Spleen (tissue), 11 donors: ENCODE results near the gene SUMF1. TPM values are rescaled to one million over a fixed set of nuclear protein-coding genes. Genes with fewer than 3 reads are reported as not detected.

ENCODE experiments used
- DNase-seq: peaks from one replicate; pipeline ENCODE4 v3.0.0-alpha.2; 2020
- H3K27ac ChIP-seq, 8 donors: fragments of 200-600 bp; sonication (generic) in 7 of 8; 1 replicate in 4 of 8; 2 replicates in 4 of 8; pipeline versions ENCODE4 v1.5.0 to v1.8.0; 2016 to 2021; ENCODE audit warnings: inconsistent platforms in 4 of 8, mild to moderate bottlenecking in 4 of 8, moderate library complexity in 1 of 8
- H3K27me3 ChIP-seq, 7 donors: fragments of 200-600 bp; sonication (generic) in 6 of 7; replicated peaks in 1 of 7; 1 replicate in 4 of 7; 2 replicates in 3 of 7; pipeline versions ENCODE4 v1.5.0 to v1.8.0; 2016 to 2021; ENCODE audit warnings: inconsistent platforms in 3 of 7, mild to moderate bottlenecking in 1 of 7
- H3K36me3 ChIP-seq, 6 donors: fragments of 200-600 bp; sonication (generic) in 5 of 6; 1 replicate in 4 of 6; 2 replicates in 2 of 6; pipeline versions ENCODE4 v1.5.0 to v1.8.0; 2016 to 2021; ENCODE audit warnings: inconsistent platforms in 2 of 6
- H3K4me1 ChIP-seq, 6 donors: fragments of 200-600 bp; sonication (generic) in 5 of 6; 1 replicate in 3 of 6; 2 replicates in 3 of 6; pipeline versions ENCODE4 v1.5.0 to v1.8.0; 2016 to 2021; ENCODE audit warnings: inconsistent platforms in 3 of 6
- H3K4me3 ChIP-seq, 8 donors: fragments of 200-600 bp; sonication (generic) in 7 of 8; 1 replicate in 4 of 8; 2 replicates in 4 of 8; pipeline versions ENCODE4 v1.5.0 to v1.8.0; 2016 to 2021; ENCODE audit warnings: inconsistent platforms in 4 of 8, mild to moderate bottlenecking in 4 of 8, moderate library complexity in 2 of 8
- H3K9me3 ChIP-seq, 8 donors: fragments of 200-600 bp; sonication (generic) in 7 of 8; 1 replicate in 4 of 8; 2 replicates in 4 of 8; pipeline versions ENCODE4 v1.5.0 to v1.8.0; 2016 to 2021; ENCODE audit warnings: inconsistent platforms in 4 of 8
- POLR2A ChIP-seq, 3 donors: fragments of 450-650 bp; IDR thresholded peaks; one replicate each; pipeline ENCODE4 v1.5.1; 2017; ENCODE audit warnings: antibody characterized with exemption in 3 of 3, mild to moderate bottlenecking in 1 of 3
- POLR2AphosphoS5 ChIP-seq, 3 donors: sonication (generic); formaldehyde crosslinking; IDR thresholded peaks; one replicate each; pipeline ENCODE4 v1.5.1; 2017; ENCODE audit warnings: antibody characterized with exemption in 3 of 3
- WGBS, 5 donors: extraction: QIAGEN DNeasy Blood & Tissue Kit in 3 of 5; methylation state at CpG; one replicate each; pipeline versions ENCODE4 v1.1.5 to v1.1.7; 2013 to 2018; 5-methylcytosine and 5-hydroxymethylcytosine counted together
- intact Hi-C: fragments of 100-400 bp; cut with DNase I; formaldehyde crosslinking; loops from one replicate; pipeline ENCODE4 v1.15.0; 2023; ENCODE audit warnings: low total_unique reads
- polyA plus RNA-seq, 3 donors: library from polyadenylated mRNA; stranded (reverse); fragments of 200-250 nt; gene quantifications; one replicate each; pipeline ENCODE4 v1.2.1, GENCODE V29; 2013
- total RNA-seq, 7 donors: library from RNA; depleted of rRNA in 3 of 7; stranded (reverse); fragments of >200 nt in 3 of 7; fragmentation: NEBNext Ultra II Directional in 4 of 7; extraction: Animal tissue kit (Norgen Biotek cat#: 25700) in 4 of 7; gene quantifications; one replicate each; pipeline versions ENCODE4 v1.1.0 to v1.2.1, GENCODE V29; 2016 to 2021
- TF ChIP-seq, protein P1 (sequence below), 11 experiments: fragments of 200-600 bp in 7 of 11; fragments of 450-650 bp in 4 of 11; sonication (generic) in 4 of 11; IDR thresholded peaks in 8 of 11; conservative IDR thresholded peaks in 3 of 11; 1 replicate in 7 of 11; 2 replicates in 4 of 11; pipeline versions ENCODE4 v1.4.0 to v1.8.0; 2016 to 2021; ENCODE audit warnings: antibody characterized with exemption in 11 of 11, inconsistent platforms in 4 of 11, mild to moderate bottlenecking in 1 of 11
- donor health status: healthy with polysubstance abuse.
- donor health status: DM: no; HTN: no; CAD: no; lungs with moderate emphysema.
- donor health status: DM: no; HTN: no; CAD: no.
- donor health status: Bipolar disorder and iron deficiency.
- donor health status: healthy.
- donor health status: DM: no; HTN: no; CAD: no.
- donor health status: DM: yes; HTN: yes; CAD: no.

The SUMF1 gene
- total and polyA plus RNA-seq, 10 donors: 6.3 to 53.0 (median 33.9) TPM

GRCh38 chr3:4504340-4505261 lies 37.5 kb upstream of the SUMF1 start:
- peak in 1 of 3 donors; percentile 39 for TF ChIP-seq POLR2AphosphoS5 (IDR thresholded peaks at IDR 0.05)
- TF ChIP-seq, protein P1, sequence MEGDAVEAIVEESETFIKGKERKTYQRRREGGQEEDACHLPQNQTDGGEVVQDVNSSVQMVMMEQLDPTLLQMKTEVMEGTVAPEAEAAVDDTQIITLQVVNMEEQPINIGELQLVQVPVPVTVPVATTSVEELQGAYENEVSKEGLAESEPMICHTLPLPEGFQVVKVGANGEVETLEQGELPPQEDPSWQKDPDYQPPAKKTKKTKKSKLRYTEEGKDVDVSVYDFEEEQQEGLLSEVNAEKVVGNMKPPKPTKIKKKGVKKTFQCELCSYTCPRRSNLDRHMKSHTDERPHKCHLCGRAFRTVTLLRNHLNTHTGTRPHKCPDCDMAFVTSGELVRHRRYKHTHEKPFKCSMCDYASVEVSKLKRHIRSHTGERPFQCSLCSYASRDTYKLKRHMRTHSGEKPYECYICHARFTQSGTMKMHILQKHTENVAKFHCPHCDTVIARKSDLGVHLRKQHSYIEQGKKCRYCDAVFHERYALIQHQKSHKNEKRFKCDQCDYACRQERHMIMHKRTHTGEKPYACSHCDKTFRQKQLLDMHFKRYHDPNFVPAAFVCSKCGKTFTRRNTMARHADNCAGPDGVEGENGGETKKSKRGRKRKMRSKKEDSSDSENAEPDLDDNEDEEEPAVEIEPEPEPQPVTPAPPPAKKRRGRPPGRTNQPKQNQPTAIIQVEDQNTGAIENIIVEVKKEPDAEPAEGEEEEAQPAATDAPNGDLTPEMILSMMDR (IDR thresholded peaks at IDR 0.05 in 8 of 11, conservative IDR thresholded peaks at IDR 0.05 in 3 of 11): no peak
- TF ChIP-seq POLR2A (IDR thresholded peaks at IDR 0.05): no peak
- H3K4me1 ChIP-seq: peaks cover 38 to 87% (median 61%) of the 10 kb centered on the region in 6 donors
- H3K36me3 ChIP-seq: peaks cover 0 to 32% (median 4%) of the 10 kb centered on the region in 6 donors
- no peaks in the 10 kb centered on the region for H3K9me3 ChIP-seq
- intact Hi-C loops: no loop called here
- peak overlapping the region in 7 of 8 donors; percentile 1 to 59 (median 23) for H3K4me3 ChIP-seq
- peak overlapping the region; percentile 65 to 88 (median 82) for H3K27ac ChIP-seq
- H3K27me3 ChIP-seq: no peaks in the 10 kb centered on the region
- 6 to 10% (median 9%) methylated on average over 14 of the region's 14 CpGs for WGBS, 5 donors
- DNase-seq: no peak

DNA sequence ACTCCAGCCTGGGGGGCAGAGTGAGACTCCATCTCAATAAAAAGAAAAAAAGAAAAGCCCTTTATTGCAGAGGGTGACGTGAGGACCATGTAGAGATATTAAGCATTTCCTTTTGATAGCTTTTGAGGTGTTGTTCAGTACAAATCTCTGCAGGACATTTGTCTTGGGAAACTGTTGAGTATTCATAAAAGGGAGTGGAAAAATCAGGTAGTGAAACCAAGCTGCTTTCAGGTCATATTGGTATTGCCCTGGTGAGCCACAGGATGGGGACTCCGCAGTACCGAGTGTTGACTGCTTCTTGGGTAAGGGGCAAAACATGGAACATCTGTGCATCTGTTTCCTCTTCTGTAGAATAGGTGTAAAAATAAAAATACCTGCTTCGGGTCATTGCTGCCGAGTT lies 36.0 kb upstream of the SUMF1 start:
- Histone ChIP-seq H3K4me3 (peak overlapping the region in 1 of 8 donors; percentile 33), H3K9me3 (no peaks in the 10 kb centered on the region), H3K4me1 (peaks cover 31 to 85% (median 59%) of the 10 kb centered on the region in 6 donors), H3K27ac (peak overlapping the region; percentile 65 to 88 (median 82)), H3K27me3 (no peaks in the 10 kb centered on the region), H3K36me3 (peaks cover 0 to 40% (median 8%) of the 10 kb centered on the region in 6 donors)
- no peak for DNase-seq
- intact Hi-C loops: no loop called here
- 44 to 55% (median 48%) methylated on average over 5 of the region's 5 CpGs for WGBS, 5 donors
- no peak for TF ChIP-seq POLR2A (IDR thresholded peaks at IDR 0.05)
- peak in 1 of 3 donors; percentile 76 for TF ChIP-seq POLR2AphosphoS5 (IDR thresholded peaks at IDR 0.05)

- Histone ChIP-seq H3K4me1 (peaks cover 23 to 85% (median 49%) of the 10 kb centered on the region in 6 donors), H3K27me3 (no peaks in the 10 kb centered on the region), H3K36me3 (peaks cover 0 to 48% (median 8%) of the 10 kb centered on the region in 6 donors), H3K9me3 (no peaks in the 10 kb centered on the region), H3K27ac (peak overlapping the region in 4 of 8 donors; percentile 78 to 88 (median 82)), H3K4me3 (no peak overlapping the region)
- DNase-seq: no peak
- WGBS, 5 donors: 89 to 94% (median 92%) methylated on average over 9 of the region's 9 CpGs
- TF ChIP-seq POLR2A (IDR thresholded peaks at IDR 0.05) (no peak), POLR2AphosphoS5 (IDR thresholded peaks at IDR 0.05) (no peak)
- TF ChIP-seq, protein P1 (IDR thresholded peaks at IDR 0.05 in 8 of 11, conservative IDR thresholded peaks at IDR 0.05 in 3 of 11): no peak
- intact Hi-C loops: no loop called here
Observed at GRCh38 chr3:4501927-4502326, 34.9 kb upstream of the SUMF1 start.

DNA sequence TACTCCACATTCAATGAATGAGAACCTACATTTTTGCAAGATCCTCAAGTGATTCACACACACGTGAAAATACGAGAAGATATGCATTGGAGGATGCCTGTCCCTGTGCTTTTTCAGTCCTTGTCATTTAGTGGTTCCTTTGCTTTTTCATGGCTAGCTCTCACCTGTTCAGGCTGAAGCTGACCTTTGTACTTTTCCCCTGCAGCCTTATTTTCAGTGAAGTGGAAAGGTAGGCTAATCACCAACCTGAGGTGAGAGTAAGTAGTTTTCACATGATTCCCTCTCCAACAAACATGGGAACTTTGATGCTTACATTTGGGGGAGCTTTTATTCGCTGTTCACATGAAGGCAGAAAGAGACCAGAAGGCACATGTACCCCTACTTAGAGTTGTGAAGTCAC lies 34.4 kb upstream of the SUMF1 start:
- H3K4me3 ChIP-seq: no peak overlapping the region
- WGBS, 5 donors: 88 to 96% (median 92%) methylated on average over 3 of the region's 3 CpGs
- H3K9me3 ChIP-seq: no peaks in the 10 kb centered on the region
- peaks cover 23 to 85% (median 49%) of the 10 kb centered on the region in 6 donors for H3K4me1 ChIP-seq
- peaks cover 0 to 48% (median 8%) of the 10 kb centered on the region in 6 donors for H3K36me3 ChIP-seq
- no peaks in the 10 kb centered on the region for H3K27me3 ChIP-seq
- DNase-seq: no peak
- H3K27ac ChIP-seq: peak overlapping the region in 3 of 8 donors; percentile 82 to 88 (median 82)
- TF ChIP-seq POLR2AphosphoS5 (IDR thresholded peaks at IDR 0.05): no peak
- TF ChIP-seq, protein P1 (IDR thresholded peaks at IDR 0.05 in 8 of 11, conservative IDR thresholded peaks at IDR 0.05 in 3 of 11): no peak
- no peak for TF ChIP-seq POLR2A (IDR thresholded peaks at IDR 0.05)
- intact Hi-C loops: no loop called here
